IMR-90 (cell line): ENCODE measurements around the gene AKT1S1. TPM values are rescaled to one million over a fixed set of nuclear protein-coding genes. Genes with fewer than 3 reads are reported as not detected.

Experiments used
- ATAC-seq: fragments of 200-7000 bp; cut with Tn5 transposase; 2 replicates; pipeline ENCODE4 v1.9.1; 2020; ENCODE audit warnings: low read depth, mild to moderate bottlenecking, moderate library complexity
- BruUV-seq: library from RNA; stranded (reverse); fragments of 400-500 nt; replicated peaks from 2 replicates; lab custom pipeline; 2021; lab: Mats Ljungman, UMichigan
- CTCF ChIA-PET: fragments of 300-600 bp; formaldehyde crosslinking; extraction: SDS; loops from one replicate; lab custom pipeline; 2021; ENCODE audit warnings: antibody characterized with exemption; lab: Yijun Ruan, JAX
- POLR2A ChIA-PET: fragments of 300-600 bp; sonication (Branson Sonifier 250); formaldehyde crosslinking; loops from one replicate; lab custom pipeline; 2022; ENCODE audit warnings: antibody characterized with exemption; ENCODE audit not compliant: unreplicated experiment; lab: Charles Lee
- DNase-seq: peaks from one replicate; pipeline ENCODE4 v3.0.0; 2013
- H2AFZ ChIP-seq: replicated peaks from 2 replicates; pipeline ENCODE3; 2013; ENCODE audit warnings: low read length, mild to moderate bottlenecking; ENCODE audit not compliant: poor library complexity
- H2AK5ac ChIP-seq: 2 replicates; pipeline ENCODE4 v1.6.1; 2013; ENCODE audit warnings: low read depth, low read length, inconsistent platforms
- H2AK9ac ChIP-seq: replicated peaks from 2 replicates; pipeline ENCODE3; 2013; ENCODE audit warnings: mild to moderate bottlenecking, low read depth, low read length, moderate library complexity; ENCODE audit not compliant: poor library complexity
- H2BK120ac ChIP-seq: 2 replicates; pipeline ENCODE4 v1.6.1; 2013; ENCODE audit warnings: low read depth, low read length, inconsistent platforms
- H2BK15ac ChIP-seq: 3 replicates; pipeline ENCODE4 v1.6.1; 2013; ENCODE audit warnings: low read depth, low read length, inconsistent platforms
- H2BK20ac ChIP-seq: 2 replicates; pipeline ENCODE4 v1.6.1; 2013; ENCODE audit warnings: low read depth, mild to moderate bottlenecking, inconsistent platforms, low read length, moderate library complexity
- H2BK5ac ChIP-seq: 2 replicates; pipeline ENCODE4 v1.6.1; 2013; ENCODE audit warnings: mild to moderate bottlenecking, low read depth, low read length, inconsistent platforms; ENCODE audit not compliant: poor library complexity, severe bottlenecking
- H3K14ac ChIP-seq: replicated peaks from 2 replicates; pipeline ENCODE4 v1.6.1; 2013; ENCODE audit warnings: low read depth, low read length, inconsistent platforms
- H3K18ac ChIP-seq: 2 replicates; pipeline ENCODE4 v1.6.1; 2013; ENCODE audit warnings: low read depth, low read length, control low read depth
- H3K23ac ChIP-seq: 2 replicates; pipeline ENCODE4 v1.6.1; 2013; ENCODE audit warnings: low read depth, low read length, inconsistent platforms
- H3K27ac ChIP-seq: 2 replicates; pipeline ENCODE4 v1.5.1; 2013; ENCODE audit warnings: mild to moderate bottlenecking, control low read depth, low read length; ENCODE audit not compliant: insufficient read depth
- H3K27me3 ChIP-seq: 2 replicates; pipeline ENCODE4 v1.6.1; 2013; ENCODE audit warnings: low read length; ENCODE audit not compliant: control insufficient read depth, insufficient read depth
- H3K36me3 ChIP-seq: 2 replicates; pipeline ENCODE4 v1.6.1; 2013; ENCODE audit warnings: low read length, mixed read lengths; ENCODE audit not compliant: control insufficient read depth, insufficient read depth
- H3K4ac ChIP-seq: 2 replicates; pipeline ENCODE4 v1.6.1; 2013; ENCODE audit warnings: low read depth, low read length, inconsistent platforms
- H3K4me1 ChIP-seq: 2 replicates; pipeline ENCODE4 v1.6.1; 2013; ENCODE audit warnings: low read length, mixed read lengths; ENCODE audit not compliant: control insufficient read depth, insufficient read depth
- H3K4me2 ChIP-seq: 2 replicates; pipeline ENCODE4 v1.6.1; 2013; ENCODE audit warnings: low read depth, mild to moderate bottlenecking, control low read depth, low read length, moderate library complexity
- H3K4me3 ChIP-seq: 2 replicates; pipeline ENCODE4 v1.5.1; 2013; ENCODE audit warnings: low read depth, mild to moderate bottlenecking, control low read depth, low read length, moderate library complexity; ENCODE audit not compliant: insufficient read depth
- H3K56ac ChIP-seq: 2 replicates; pipeline ENCODE4 v1.6.1; 2013; ENCODE audit warnings: low read length, inconsistent platforms; ENCODE audit not compliant: insufficient read depth; ENCODE audit errors: extremely low read depth
- H3K79me1 ChIP-seq, 2 experiments: 2 replicates each; pipeline ENCODE4 v1.6.1; 2013; ENCODE audit warnings: low read length in 2 of 2, inconsistent platforms in 1 of 2, low read depth in 1 of 2
- H3K9ac ChIP-seq: 2 replicates; pipeline ENCODE4 v1.6.1; 2013; ENCODE audit warnings: low read depth, low read length, control low read depth
- H3K9me1 ChIP-seq: 2 replicates; pipeline ENCODE4 v1.6.1; 2013; ENCODE audit warnings: low read length, inconsistent platforms; ENCODE audit not compliant: insufficient read depth
- H3K9me3 ChIP-seq: 2 replicates; pipeline ENCODE4 v1.6.1; 2013; ENCODE audit warnings: low read length; ENCODE audit not compliant: control insufficient read depth, insufficient read depth
- H4K20me1 ChIP-seq: 2 replicates; pipeline ENCODE4 v1.6.1; 2013; ENCODE audit warnings: low read length, inconsistent platforms; ENCODE audit not compliant: insufficient read depth
- H4K5ac ChIP-seq: 2 replicates; pipeline ENCODE4 v1.6.1; 2013; ENCODE audit warnings: mild to moderate bottlenecking, low read depth, low read length, control low read depth
- H4K8ac ChIP-seq, 2 experiments: 2 replicates each; pipeline ENCODE4 v1.6.1; 2013; ENCODE audit warnings: low read depth in 2 of 2, low read length in 2 of 2, control low read depth in 1 of 2, inconsistent platforms in 1 of 2
- H4K91ac ChIP-seq: 2 replicates; pipeline ENCODE4 v1.6.1; 2013; ENCODE audit warnings: low read depth, low read length, inconsistent platforms; ENCODE audit not compliant: insufficient read depth
- BHLHE40 ChIP-seq: fragments of 150-350 bp; IDR thresholded peaks from 2 replicates; pipeline ENCODE4 v1.6.1; 2016; ENCODE audit warnings: mild to moderate bottlenecking, low read depth, low read length
- CEBPB ChIP-seq: IDR thresholded peaks from 2 replicates; pipeline ENCODE4 v1.6.1; 2012; ENCODE audit warnings: low read depth, low read length, improper control_type of control experiment
- CHD1 ChIP-seq: IDR thresholded peaks from 2 replicates; pipeline ENCODE4 v1.6.1; 2012; ENCODE audit warnings: low read depth, low read length, improper control_type of control experiment
- MAFK ChIP-seq: IDR thresholded peaks from 2 replicates; pipeline ENCODE4 v1.6.1; 2012; ENCODE audit warnings: low read depth, low read length, improper control_type of control experiment
- MAZ ChIP-seq: IDR thresholded peaks from 2 replicates; pipeline ENCODE4 v1.6.1; 2012; ENCODE audit warnings: low read depth, mild to moderate bottlenecking, low read length, improper control_type of control experiment, moderate library complexity, borderline replicate concordance
- MXI1 ChIP-seq: IDR thresholded peaks from 2 replicates; pipeline ENCODE4 v1.6.1; 2012; ENCODE audit warnings: low read depth, mild to moderate bottlenecking, low read length, moderate library complexity, borderline replicate concordance
- NFE2L2 ChIP-seq: fragments of 150-350 bp; IDR thresholded peaks from 2 replicates; pipeline ENCODE4 v1.6.1; 2016; ENCODE audit warnings: low read depth, mild to moderate bottlenecking, low read length
- RAD21 ChIP-seq: IDR thresholded peaks from 2 replicates; pipeline ENCODE4 v1.6.1; 2012; ENCODE audit warnings: low read length, improper control_type of control experiment
- RFX5 ChIP-seq: IDR thresholded peaks from 2 replicates; pipeline ENCODE4 v1.8.0; 2012; ENCODE audit warnings: low read depth, mild to moderate bottlenecking, low read length, moderate library complexity
- SMC3 ChIP-seq: fragments of 150-350 bp; IDR thresholded peaks from 2 replicates; pipeline ENCODE4 v1.6.1; 2016; ENCODE audit warnings: low read depth, mild to moderate bottlenecking, antibody characterized with exemption, low read length, moderate library complexity
- WGBS, 2 experiments: methylation state at CpG; one replicate each; pipeline versions ENCODE4 v1.1.5 to v1.1.7; 2013; ENCODE audit warnings: missing lambda C conversion rate in 2 of 2; ENCODE audit not compliant: insufficient read length in 1 of 2; ENCODE audit errors: extremely low coverage in 2 of 2; 5-methylcytosine and 5-hydroxymethylcytosine counted together
- dilution Hi-C: fragments of 300-500 bp; cut with HindIII; formaldehyde crosslinking; loops from one replicate; pipeline ENCODE4 v1.14.3; 2018; ENCODE audit warnings: low sequenced_read_pairs; ENCODE audit not compliant: unreplicated experiment
- in situ Hi-C: fragments of 300-500 bp; cut with MboI; formaldehyde crosslinking; loops from 3 replicates; pipeline ENCODE4 v1.14.3; 2019; ENCODE audit warnings: low sequenced_read_pairs, inconsistent platforms, mixed read lengths
- intact Hi-C: fragments of 100-400 bp; cut with micrococcal nuclease; formaldehyde crosslinking; loops from 2 replicates; pipeline ENCODE4 v1.10.0; 2022
- polyA plus RNA-seq, 3 experiments: library from polyadenylated mRNA; depleted of rRNA; stranded (reverse); fragments of >200 nt; gene quantifications; 2 replicates each; pipeline ENCODE4 v1.2.3, GENCODE V29; 2012; ENCODE audit warnings: low replicate concordance in 1 of 3
- total RNA-seq: library from RNA; depleted of rRNA; stranded (reverse); fragments of >200 nt; gene quantifications from 2 replicates; pipeline ENCODE4 v1.2.3, GENCODE V29; 2012
- TF ChIP-seq, protein P1 (sequence below): conservative IDR thresholded peaks from 2 replicates; pipeline ENCODE4 v1.5.1; 2012; ENCODE audit warnings: mild to moderate bottlenecking, low read depth, low read length, improper control_type of control experiment
- TF ChIP-seq, protein P2 (sequence below): fragments of 150-350 bp; IDR thresholded peaks from 2 replicates; pipeline ENCODE4 v1.6.1; 2017; ENCODE audit warnings: mild to moderate bottlenecking, antibody characterized with exemption, low read length, low read depth
- TF ChIP-seq, protein P3 (sequence below): fragments of 150-350 bp; IDR thresholded peaks from 2 replicates; pipeline ENCODE4 v1.6.1; 2016; ENCODE audit warnings: low read depth, mild to moderate bottlenecking, low read length, moderate library complexity, borderline replicate concordance

The AKT1S1 gene
- total and polyA plus RNA-seq, 2 of the 4 experiments (the other 2 are of a cell fraction), result 3.6 to 54.4 TPM

DNA sequence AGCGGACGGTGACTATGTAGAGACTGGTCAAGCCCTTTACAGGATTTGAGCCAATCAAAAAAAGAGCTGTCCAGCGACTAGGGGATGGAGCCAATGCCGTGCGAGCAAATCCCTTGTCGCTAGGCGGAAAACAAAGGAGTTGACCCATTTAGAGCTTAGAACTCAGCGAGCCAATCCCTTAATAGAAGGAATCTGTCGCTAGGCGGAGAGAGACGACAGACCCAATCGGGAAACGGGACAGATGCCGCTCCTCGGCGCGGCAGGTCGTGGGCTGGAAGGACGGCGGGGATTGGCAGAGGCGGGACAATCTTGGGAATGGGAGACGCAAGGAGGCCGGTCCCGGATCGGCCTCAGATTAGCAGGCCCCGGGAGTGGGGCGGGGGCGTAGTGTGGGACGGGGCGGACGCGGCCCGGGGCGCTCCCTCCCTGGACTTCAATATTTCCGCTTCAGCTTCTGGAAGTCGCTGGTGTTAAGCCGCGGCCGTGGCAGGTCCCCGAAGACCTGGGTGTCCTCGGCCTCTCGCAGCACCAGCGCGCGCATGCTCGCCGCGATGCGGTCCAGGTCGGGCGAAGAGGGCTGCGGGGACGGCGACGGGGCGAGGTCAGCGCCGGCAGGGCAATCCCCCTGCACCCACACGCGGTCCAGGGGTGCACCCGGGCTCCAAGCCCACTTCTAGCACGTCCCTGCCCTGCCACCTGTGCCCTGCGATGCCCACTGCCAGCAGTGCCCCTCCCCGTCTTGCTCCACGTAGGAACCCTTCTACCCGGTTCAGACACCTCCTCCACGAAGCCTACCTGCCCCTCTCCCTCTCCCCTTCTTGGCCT is 7.5 kb downstream of the AKT1S1 start:
- H2AK5ac ChIP-seq, result peak overlapping the region; percentile 100
- H3K36me3 ChIP-seq, result peaks cover 7% of the 10 kb centered on the region
- TSS peak; percentile 61 for BruUV-seq
- H2BK120ac ChIP-seq, result peak overlapping the region; percentile 64
- H3K4ac ChIP-seq, result peak overlapping the region; percentile 99
- no peak overlapping the region for H2BK20ac ChIP-seq
- peaks cover 18 to 60% of the 10 kb centered on the region in 2 experiments for H3K79me1 ChIP-seq
- peak overlapping the region; percentile 97 for H2AFZ ChIP-seq
- peak overlapping the region; percentile 72 for H4K91ac ChIP-seq
- H3K9me3 ChIP-seq, result no peaks in the 10 kb centered on the region
- H4K5ac ChIP-seq, result peak overlapping the region; percentile 99
- H2BK15ac ChIP-seq, result no peak overlapping the region; the same call in 2 of the 3 replicates
- peak; percentile 100 for DNase-seq
- H3K9ac ChIP-seq, result peak overlapping the region; percentile 66
- peak overlapping the region; percentile 94 for H3K4me2 ChIP-seq
- H4K20me1 ChIP-seq, result peaks cover 6% of the 10 kb centered on the region
- peak overlapping the region; percentile 74 for H3K27ac ChIP-seq
- ChIA-PET POLR2A (interaction anchor here (0.5 to 1.0 kb wide), 3 partner anchors 57 to 64 kb away, joined by 3 to 7 read pairs (median 4); no protein-coding TSS in a partner anchor), CTCF (no interaction called here)
- peak overlapping the region; percentile 98 for H3K14ac ChIP-seq
- intact Hi-C loops, result no loop called here
- dilution Hi-C loops, result no loop called here
- in situ Hi-C loops, result no loop called here
- peak overlapping the region; percentile 94 for H3K23ac ChIP-seq
- H3K4me3 ChIP-seq, result peak overlapping the region; percentile 43
- peak overlapping the region; percentile 84 to 98 for H4K8ac ChIP-seq
- H3K27me3 ChIP-seq, result no peaks in the 10 kb centered on the region
- H2BK5ac ChIP-seq, result peak overlapping the region; percentile 74
- peak overlapping the region; percentile 14; the same call in 1 of the 2 replicates for H3K56ac ChIP-seq
- peaks cover 10% of the 10 kb centered on the region for H3K9me1 ChIP-seq
- ATAC-seq, result peak; percentile 81
- peak overlapping the region; percentile 94 for H2AK9ac ChIP-seq
- peaks cover 7% of the 10 kb centered on the region for H3K4me1 ChIP-seq
- 2% methylated on average over 48 of the region's 67 CpGs; no CpG with 5 or more reads in 1 of the 2 experiments for WGBS, 2 experiments
- peak overlapping the region; percentile 17; the same call in 1 of the 2 replicates for H3K18ac ChIP-seq
- TF ChIP-seq, protein P1, sequence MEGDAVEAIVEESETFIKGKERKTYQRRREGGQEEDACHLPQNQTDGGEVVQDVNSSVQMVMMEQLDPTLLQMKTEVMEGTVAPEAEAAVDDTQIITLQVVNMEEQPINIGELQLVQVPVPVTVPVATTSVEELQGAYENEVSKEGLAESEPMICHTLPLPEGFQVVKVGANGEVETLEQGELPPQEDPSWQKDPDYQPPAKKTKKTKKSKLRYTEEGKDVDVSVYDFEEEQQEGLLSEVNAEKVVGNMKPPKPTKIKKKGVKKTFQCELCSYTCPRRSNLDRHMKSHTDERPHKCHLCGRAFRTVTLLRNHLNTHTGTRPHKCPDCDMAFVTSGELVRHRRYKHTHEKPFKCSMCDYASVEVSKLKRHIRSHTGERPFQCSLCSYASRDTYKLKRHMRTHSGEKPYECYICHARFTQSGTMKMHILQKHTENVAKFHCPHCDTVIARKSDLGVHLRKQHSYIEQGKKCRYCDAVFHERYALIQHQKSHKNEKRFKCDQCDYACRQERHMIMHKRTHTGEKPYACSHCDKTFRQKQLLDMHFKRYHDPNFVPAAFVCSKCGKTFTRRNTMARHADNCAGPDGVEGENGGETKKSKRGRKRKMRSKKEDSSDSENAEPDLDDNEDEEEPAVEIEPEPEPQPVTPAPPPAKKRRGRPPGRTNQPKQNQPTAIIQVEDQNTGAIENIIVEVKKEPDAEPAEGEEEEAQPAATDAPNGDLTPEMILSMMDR, result no peak
- no peak for TF ChIP-seq BHLHE40
- TF ChIP-seq SMC3, result no peak
- no peak for TF ChIP-seq NFE2L2
- TF ChIP-seq, protein P2, sequence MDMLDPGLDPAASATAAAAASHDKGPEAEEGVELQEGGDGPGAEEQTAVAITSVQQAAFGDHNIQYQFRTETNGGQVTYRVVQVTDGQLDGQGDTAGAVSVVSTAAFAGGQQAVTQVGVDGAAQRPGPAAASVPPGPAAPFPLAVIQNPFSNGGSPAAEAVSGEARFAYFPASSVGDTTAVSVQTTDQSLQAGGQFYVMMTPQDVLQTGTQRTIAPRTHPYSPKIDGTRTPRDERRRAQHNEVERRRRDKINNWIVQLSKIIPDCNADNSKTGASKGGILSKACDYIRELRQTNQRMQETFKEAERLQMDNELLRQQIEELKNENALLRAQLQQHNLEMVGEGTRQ, result no peak
- TF ChIP-seq, protein P3, sequence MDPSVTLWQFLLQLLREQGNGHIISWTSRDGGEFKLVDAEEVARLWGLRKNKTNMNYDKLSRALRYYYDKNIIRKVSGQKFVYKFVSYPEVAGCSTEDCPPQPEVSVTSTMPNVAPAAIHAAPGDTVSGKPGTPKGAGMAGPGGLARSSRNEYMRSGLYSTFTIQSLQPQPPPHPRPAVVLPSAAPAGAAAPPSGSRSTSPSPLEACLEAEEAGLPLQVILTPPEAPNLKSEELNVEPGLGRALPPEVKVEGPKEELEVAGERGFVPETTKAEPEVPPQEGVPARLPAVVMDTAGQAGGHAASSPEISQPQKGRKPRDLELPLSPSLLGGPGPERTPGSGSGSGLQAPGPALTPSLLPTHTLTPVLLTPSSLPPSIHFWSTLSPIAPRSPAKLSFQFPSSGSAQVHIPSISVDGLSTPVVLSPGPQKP, result no peak
- TF ChIP-seq MXI1, result no peak
- TF ChIP-seq MAFK, result no peak
- no peak for TF ChIP-seq CEBPB
- TF ChIP-seq MAZ, result peak; percentile 52; the same call in 1 of the 2 replicates
- no peak for TF ChIP-seq CHD1
- TF ChIP-seq RAD21, result no peak
- peak; percentile 99 for TF ChIP-seq RFX5
